ENCODE measurements around the gene NFIB. TPM values are rescaled to one million over a fixed set of nuclear protein-coding genes. Genes with fewer than 3 reads are reported as not detected.

Gene NFIB
- total RNA-seq, 6 experiments from 2014 or later = 0.69 to 6.2 (median 4.4) TPM

DNA sequence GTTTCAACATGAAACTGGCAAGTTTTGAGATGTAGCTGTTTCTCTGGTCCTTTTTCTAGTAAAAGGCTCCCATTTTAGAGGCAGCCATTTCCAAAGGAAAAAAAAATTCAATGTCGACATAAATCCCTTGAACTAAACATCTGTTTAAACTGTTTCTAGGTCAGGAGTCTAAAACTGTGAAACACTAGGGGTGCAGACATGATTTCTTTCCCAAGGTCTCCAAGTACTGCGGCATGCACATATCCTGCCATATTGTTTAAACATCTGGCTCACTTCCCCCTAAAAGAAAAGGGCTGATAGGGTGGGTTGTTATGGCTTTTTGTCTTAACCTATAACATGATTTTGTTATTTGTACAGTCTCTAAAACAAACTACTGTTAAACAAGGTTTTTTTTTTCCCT, 51.1 kb downstream of the NFIB start:
- Mint-ChIP-seq H3K9me3 (no peaks in the 10 kb centered on the region), H3K36me3 (ENCODE audit: low read depth) (no peaks in the 10 kb centered on the region), H3K27ac (no peak overlapping the region), H3K27me3 (ENCODE audit: insufficient read depth) (peaks cover 4% of the 10 kb centered on the region), H3K4me3 (no peak overlapping the region), H3K4me1 (ENCODE audit: low read depth) (peaks cover 13% of the 10 kb centered on the region)
- no peak for TF ChIP-seq CTCF (IDR thresholded peaks at IDR 0.05)
- no peak for DNase-seq

DNA sequence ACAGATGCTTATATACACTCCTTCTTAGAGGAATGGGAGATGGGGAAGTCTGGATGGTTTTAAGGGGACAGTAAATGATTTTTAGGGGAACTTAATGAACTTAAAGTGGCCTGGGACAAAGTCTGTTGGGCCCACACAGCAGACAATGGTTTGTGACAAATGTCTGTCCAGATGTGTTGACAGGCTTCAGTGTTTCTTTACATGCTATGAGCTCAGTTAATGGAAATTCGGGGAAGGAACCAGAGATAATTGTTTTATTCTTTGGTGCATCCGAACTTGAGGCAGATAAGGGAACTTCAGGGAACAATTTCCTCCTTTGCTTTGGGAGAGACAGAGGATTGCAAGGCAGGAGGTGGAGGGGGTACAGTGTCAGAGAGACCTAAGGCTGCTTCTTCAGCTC, 52.3 kb downstream of the NFIB start:
- Mint-ChIP-seq H3K27me3 (ENCODE audit: insufficient read depth) (peaks cover 4% of the 10 kb centered on the region), H3K27ac (no peak overlapping the region), H3K4me3 (no peak overlapping the region), H3K4me1 (ENCODE audit: low read depth) (peaks cover 13% of the 10 kb centered on the region), H3K9me3 (no peaks in the 10 kb centered on the region), H3K36me3 (ENCODE audit: low read depth) (no peaks in the 10 kb centered on the region)
- no peak for DNase-seq
- no peak for TF ChIP-seq CTCF (IDR thresholded peaks at IDR 0.05)

GRCh38 chr9:14260101-14260500, 53.8 kb downstream of the NFIB start:
- no peak for TF ChIP-seq CTCF (IDR thresholded peaks at IDR 0.05)
- no peak overlapping the region for H3K4me3 Mint-ChIP-seq
- no peaks in the 10 kb centered on the region for H3K9me3 Mint-ChIP-seq
- peaks cover 4% of the 10 kb centered on the region for H3K27me3 Mint-ChIP-seq (ENCODE audit: insufficient read depth)
- H3K4me1 Mint-ChIP-seq (ENCODE audit: low read depth) = peaks cover 13% of the 10 kb centered on the region
- no peaks in the 10 kb centered on the region for H3K36me3 Mint-ChIP-seq (ENCODE audit: low read depth)
- no peak overlapping the region for H3K27ac Mint-ChIP-seq
- DNase-seq = no peak

DNA sequence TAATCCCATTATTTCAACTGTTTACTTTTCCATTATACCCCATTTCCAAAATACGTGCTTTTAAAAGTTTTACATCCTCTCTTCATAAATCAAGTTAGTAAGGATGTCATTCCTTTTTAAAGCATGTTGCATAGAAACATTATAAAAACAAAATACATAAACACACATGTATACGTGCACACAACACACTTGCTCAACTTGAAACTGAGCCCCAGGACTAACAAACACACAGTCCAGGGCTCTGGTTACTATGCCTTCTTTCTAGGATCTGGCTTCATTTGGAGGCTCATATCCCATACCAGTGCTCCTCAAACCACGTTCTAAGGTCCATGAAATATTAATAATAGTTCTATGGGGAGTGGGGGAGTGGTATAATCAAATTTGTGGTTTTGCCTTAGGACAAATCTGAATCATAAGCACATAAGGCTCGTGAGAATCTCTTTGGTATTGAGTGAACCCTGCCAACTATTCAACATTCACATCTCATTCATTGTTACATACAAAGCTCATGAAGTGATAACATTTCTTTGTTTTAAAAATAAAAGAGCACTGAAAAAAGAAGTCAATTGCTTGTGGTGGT, 55.2 kb downstream of the NFIB start:
- no peak for TF ChIP-seq CTCF (IDR thresholded peaks at IDR 0.05)
- Mint-ChIP-seq H3K27ac (no peak overlapping the region), H3K9me3 (no peaks in the 10 kb centered on the region), H3K36me3 (ENCODE audit: low read depth) (no peaks in the 10 kb centered on the region), H3K27me3 (ENCODE audit: insufficient read depth) (no peaks in the 10 kb centered on the region; the same call in none of the 2 replicates), H3K4me1 (ENCODE audit: low read depth) (peaks cover 13% of the 10 kb centered on the region), H3K4me3 (no peak overlapping the region)
- no peak for DNase-seq

- Mint-ChIP-seq H3K9me3 (no peaks in the 10 kb centered on the region), H3K27me3 (ENCODE audit: insufficient read depth) (no peaks in the 10 kb centered on the region; the same call in none of the 2 replicates), H3K4me3 (no peak overlapping the region), H3K4me1 (ENCODE audit: low read depth) (peaks cover 13% of the 10 kb centered on the region), H3K36me3 (ENCODE audit: low read depth) (no peaks in the 10 kb centered on the region), H3K27ac (no peak overlapping the region)
- no peak for TF ChIP-seq CTCF (IDR thresholded peaks at IDR 0.05)
- DNase-seq = no peak
Observed at GRCh38 chr9:14258156-14258555, 55.8 kb downstream of the NFIB start.

DNA sequence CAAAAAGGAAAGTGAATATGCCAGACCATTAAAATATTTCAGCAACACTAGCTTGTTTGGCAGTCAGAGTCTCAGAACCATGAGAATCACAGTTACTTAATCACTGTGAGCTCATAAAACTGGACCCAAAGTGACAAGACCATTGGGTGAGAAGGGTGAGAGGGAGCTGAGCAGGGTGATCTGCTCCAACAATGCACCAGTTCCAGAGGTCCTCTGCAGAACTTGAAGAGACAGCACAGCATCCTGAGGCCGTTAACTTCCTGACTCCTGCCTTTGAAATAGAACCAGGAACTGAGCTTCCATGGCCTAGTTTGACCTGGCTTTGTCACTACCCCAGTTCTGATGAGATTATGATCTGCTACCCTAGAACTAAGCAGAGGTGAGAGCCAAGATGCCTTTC, 57.4 kb downstream of the NFIB start:
- Mint-ChIP-seq H3K9me3 (no peaks in the 10 kb centered on the region), H3K36me3 (ENCODE audit: low read depth) (no peaks in the 10 kb centered on the region), H3K4me3 (no peak overlapping the region), H3K4me1 (ENCODE audit: low read depth) (peaks cover 18% of the 10 kb centered on the region), H3K27ac (no peak overlapping the region), H3K27me3 (ENCODE audit: insufficient read depth) (no peaks in the 10 kb centered on the region; the same call in none of the 2 replicates)
- DNase-seq = no peak
- TF ChIP-seq CTCF (IDR thresholded peaks at IDR 0.05) = no peak

Data from HFFc6 (cell line).